ENCODE data around the gene ZNF710. TPM values are rescaled to one million over a fixed set of nuclear protein-coding genes. Genes with fewer than 3 reads are reported as not detected.
A peak's percentile ranks its signal among the peaks of the same experiment; 100 is the strongest.

ZNF710 gene
- total and polyA plus RNA-seq, 2 of the 13 experiments (the other 11 are each of a cell fraction or from before 2014, with no cell fraction given) = 4.7 to 20.6 TPM

DNA sequence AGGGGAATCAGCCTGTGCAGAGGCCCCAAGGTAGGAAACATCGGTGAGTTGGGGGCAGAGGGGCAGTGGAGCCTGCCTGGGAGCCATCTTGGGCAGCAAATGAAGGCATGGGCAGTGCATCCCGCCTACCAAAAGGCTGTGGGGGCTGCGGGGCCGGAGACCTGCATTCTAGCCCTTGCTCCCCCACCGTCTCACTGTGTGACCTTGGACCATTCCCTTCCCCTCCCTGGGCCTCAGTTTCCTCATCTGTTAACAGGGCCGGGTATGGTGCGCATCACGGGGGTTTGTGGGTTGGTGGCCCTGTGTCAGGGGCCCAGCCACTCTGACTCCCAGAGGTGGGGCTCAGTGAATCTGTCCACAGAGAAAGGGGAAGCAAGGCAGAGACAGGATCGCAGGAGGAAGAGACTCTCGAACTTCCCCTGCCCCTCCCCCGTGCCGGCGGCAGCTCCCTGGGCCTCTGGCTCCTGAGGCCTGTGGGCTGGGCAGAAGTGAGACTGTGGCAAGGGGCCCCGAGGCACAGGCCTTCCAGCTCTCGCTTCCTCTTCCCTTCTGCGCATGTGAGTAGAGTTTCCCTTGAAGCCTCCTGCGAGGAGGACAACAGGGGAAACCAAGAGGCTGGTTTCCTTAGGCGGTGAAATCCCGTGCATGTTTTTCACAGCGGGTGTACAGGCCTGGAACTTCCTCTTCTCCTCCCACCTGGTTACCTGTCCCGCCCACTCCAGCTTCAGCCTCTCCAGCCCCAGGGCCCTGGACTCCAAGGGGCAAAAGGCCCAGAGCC is 58.3 kb downstream of the ZNF710 start (continued):
- TF ChIP-seq, protein P1, sequence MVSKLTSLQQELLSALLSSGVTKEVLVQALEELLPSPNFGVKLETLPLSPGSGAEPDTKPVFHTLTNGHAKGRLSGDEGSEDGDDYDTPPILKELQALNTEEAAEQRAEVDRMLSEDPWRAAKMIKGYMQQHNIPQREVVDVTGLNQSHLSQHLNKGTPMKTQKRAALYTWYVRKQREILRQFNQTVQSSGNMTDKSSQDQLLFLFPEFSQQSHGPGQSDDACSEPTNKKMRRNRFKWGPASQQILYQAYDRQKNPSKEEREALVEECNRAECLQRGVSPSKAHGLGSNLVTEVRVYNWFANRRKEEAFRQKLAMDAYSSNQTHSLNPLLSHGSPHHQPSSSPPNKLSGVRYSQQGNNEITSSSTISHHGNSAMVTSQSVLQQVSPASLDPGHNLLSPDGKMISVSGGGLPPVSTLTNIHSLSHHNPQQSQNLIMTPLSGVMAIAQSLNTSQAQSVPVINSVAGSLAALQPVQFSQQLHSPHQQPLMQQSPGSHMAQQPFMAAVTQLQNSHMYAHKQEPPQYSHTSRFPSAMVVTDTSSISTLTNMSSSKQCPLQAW (CRISPR knock-in tag; IDR thresholded peaks at IDR 0.05) = no peak
- TF ChIP-seq ZFP37 (CRISPR knock-in tag; IDR thresholded peaks at IDR 0.05; ENCODE audit: borderline replicate concordance) = no peak
- no peak for TF ChIP-seq ZNF432 (CRISPR knock-in tag; IDR thresholded peaks at IDR 0.05; ENCODE audit: borderline replicate concordance)
- TF ChIP-seq, protein P2, sequence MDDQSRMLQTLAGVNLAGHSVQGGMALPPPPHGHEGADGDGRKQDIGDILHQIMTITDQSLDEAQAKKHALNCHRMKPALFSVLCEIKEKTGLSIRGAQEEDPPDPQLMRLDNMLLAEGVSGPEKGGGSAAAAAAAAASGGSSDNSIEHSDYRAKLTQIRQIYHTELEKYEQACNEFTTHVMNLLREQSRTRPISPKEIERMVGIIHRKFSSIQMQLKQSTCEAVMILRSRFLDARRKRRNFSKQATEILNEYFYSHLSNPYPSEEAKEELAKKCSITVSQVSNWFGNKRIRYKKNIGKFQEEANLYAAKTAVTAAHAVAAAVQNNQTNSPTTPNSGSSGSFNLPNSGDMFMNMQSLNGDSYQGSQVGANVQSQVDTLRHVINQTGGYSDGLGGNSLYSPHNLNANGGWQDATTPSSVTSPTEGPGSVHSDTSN (CRISPR knock-in tag; IDR thresholded peaks at IDR 0.05; ENCODE audit: borderline replicate concordance) = no peak
- TF ChIP-seq, protein P3, sequence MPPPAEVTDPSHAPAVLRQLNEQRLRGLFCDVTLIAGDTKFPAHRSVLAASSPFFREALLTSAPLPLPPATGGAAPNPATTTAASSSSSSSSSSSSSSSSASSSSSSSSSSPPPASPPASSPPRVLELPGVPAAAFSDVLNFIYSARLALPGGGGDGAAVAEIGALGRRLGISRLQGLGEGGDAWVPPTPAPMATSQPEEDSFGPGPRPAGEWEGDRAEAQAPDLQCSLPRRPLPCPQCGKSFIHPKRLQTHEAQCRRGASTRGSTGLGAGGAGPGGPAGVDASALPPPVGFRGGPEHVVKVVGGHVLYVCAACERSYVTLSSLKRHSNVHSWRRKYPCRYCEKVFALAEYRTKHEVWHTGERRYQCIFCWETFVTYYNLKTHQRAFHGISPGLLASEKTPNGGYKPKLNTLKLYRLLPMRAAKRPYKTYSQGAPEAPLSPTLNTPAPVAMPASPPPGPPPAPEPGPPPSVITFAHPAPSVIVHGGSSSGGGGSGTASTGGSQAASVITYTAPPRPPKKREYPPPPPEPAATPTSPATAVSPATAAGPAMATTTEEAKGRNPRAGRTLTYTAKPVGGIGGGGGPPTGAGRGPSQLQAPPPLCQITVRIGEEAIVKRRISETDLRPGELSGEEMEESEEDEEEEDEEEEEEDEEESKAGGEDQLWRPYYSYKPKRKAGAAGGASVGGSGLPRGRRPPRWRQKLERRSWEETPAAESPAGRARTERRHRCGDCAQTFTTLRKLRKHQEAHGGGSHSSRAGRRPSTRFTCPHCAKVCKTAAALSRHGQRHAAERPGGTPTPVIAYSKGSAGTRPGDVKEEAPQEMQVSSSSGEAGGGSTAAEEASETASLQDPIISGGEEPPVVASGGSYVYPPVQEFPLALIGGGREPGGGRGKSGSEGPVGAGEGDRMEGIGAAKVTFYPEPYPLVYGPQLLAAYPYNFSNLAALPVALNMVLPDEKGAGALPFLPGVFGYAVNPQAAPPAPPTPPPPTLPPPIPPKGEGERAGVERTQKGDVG (CRISPR knock-in tag; IDR thresholded peaks at IDR 0.05; ENCODE audit: borderline replicate concordance) = peak; percentile 45; the same call in 1 of the 2 replicates
- TF ChIP-seq ZFX (CRISPR knock-in tag; IDR thresholded peaks at IDR 0.05; ENCODE audit: low read depth) = peak; percentile 73
- TF ChIP-seq SRSF4 (IDR thresholded peaks at IDR 0.05; ENCODE audit: low read depth, low read length, poor library complexity, severe bottlenecking) = no peak
- no peak for TF ChIP-seq ZSCAN30 (CRISPR knock-in tag; IDR thresholded peaks at IDR 0.05)
- TF ChIP-seq ZNF34 (CRISPR knock-in tag; IDR thresholded peaks at IDR 0.05; ENCODE audit: borderline replicate concordance) = no peak
- TF ChIP-seq, protein P4, sequence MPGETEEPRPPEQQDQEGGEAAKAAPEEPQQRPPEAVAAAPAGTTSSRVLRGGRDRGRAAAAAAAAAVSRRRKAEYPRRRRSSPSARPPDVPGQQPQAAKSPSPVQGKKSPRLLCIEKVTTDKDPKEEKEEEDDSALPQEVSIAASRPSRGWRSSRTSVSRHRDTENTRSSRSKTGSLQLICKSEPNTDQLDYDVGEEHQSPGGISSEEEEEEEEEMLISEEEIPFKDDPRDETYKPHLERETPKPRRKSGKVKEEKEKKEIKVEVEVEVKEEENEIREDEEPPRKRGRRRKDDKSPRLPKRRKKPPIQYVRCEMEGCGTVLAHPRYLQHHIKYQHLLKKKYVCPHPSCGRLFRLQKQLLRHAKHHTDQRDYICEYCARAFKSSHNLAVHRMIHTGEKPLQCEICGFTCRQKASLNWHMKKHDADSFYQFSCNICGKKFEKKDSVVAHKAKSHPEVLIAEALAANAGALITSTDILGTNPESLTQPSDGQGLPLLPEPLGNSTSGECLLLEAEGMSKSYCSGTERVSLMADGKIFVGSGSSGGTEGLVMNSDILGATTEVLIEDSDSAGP (CRISPR knock-in tag; IDR thresholded peaks at IDR 0.05; ENCODE audit: borderline replicate concordance) = peak; percentile 34; the same call in 1 of the 2 replicates
- no peak for TF ChIP-seq GPN1 (CRISPR knock-in tag; IDR thresholded peaks at IDR 0.05; ENCODE audit: borderline replicate concordance)
- TF ChIP-seq, protein P5, sequence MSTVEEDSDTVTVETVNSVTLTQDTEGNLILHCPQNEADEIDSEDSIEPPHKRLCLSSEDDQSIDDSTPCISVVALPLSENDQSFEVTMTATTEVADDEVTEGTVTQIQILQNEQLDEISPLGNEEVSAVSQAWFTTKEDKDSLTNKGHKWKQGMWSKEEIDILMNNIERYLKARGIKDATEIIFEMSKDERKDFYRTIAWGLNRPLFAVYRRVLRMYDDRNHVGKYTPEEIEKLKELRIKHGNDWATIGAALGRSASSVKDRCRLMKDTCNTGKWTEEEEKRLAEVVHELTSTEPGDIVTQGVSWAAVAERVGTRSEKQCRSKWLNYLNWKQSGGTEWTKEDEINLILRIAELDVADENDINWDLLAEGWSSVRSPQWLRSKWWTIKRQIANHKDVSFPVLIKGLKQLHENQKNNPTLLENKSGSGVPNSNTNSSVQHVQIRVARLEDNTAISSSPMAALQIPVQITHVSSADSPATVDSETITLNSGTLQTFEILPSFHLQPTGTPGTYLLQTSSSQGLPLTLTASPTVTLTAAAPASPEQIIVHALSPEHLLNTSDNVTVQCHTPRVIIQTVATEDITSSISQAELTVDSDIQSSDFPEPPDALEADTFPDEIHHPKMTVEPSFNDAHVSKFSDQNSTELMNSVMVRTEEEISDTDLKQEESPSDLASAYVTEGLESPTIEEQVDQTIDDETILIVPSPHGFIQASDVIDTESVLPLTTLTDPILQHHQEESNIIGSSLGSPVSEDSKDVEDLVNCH (CRISPR knock-in tag; IDR thresholded peaks at IDR 0.05) = no peak
- TF ChIP-seq, protein P6, sequence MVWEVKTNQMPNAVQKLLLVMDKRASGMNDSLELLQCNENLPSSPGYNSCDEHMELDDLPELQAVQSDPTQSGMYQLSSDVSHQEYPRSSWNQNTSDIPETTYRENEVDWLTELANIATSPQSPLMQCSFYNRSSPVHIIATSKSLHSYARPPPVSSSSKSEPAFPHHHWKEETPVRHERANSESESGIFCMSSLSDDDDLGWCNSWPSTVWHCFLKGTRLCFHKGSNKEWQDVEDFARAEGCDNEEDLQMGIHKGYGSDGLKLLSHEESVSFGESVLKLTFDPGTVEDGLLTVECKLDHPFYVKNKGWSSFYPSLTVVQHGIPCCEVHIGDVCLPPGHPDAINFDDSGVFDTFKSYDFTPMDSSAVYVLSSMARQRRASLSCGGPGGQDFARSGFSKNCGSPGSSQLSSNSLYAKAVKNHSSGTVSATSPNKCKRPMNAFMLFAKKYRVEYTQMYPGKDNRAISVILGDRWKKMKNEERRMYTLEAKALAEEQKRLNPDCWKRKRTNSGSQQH (CRISPR knock-in tag; IDR thresholded peaks at IDR 0.05; ENCODE audit: low read depth) = no peak
- TF ChIP-seq ZNF282 (IDR thresholded peaks at IDR 0.05; ENCODE audit: partially characterized antibody) = no peak

Measured in HepG2 (cell line).